Retina (tissue), 1 donor: ENCODE measurements around the gene NTSR1.
A peak's percentile ranks its signal among the peaks of the same experiment; 100 is the strongest.

Experiments used
- DNase-seq: peaks from one replicate; pipeline ENCODE4 v3.0.0-alpha.2; 2016

The NTSR1 gene

DNA sequence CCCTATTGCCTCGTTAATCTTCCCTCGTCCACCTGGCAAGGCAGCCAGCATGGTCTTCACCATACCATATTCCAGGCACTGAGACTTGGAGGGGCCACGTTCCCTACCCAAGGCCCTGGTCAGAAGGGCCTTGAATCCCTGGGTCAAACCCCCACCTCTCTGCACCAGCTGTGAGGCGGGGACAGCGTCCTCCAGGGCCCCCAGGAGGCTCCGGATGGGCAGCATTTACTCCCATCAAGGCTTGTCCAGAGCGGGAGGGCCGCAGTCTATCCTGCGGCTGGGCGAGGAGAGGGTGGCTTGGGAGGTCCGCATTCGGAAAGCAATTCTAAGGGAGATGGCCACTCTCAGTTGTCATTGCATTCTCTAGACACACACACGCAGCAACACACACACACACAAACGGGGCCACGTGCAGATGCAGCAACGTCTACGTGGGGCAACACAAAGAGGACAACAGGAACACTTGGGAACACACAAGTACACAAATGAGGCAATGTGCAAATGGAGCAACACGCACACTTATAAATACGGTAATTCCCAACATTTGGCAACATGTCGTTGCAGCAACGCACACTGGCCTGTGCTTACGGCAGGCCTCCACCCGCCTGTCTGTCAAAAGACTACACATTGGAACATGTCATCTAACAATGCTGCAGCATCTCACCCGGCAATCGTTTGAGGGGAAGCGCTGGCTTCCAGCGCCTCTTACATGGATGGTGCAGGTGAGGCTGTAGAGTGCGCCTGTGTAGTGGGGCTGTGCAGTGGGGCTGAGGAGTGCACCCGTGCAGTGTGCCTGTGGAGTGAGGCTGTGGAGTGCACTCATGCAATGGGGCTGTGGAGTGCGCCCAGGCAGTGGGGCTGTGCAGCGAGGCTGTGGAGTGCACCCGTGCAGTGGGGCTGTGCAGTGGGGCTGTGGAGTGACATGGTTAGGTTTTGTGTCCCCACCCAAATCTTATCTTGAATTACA lies 12.9 kb upstream of the NTSR1 start:
- no peak for DNase-seq

DNA sequence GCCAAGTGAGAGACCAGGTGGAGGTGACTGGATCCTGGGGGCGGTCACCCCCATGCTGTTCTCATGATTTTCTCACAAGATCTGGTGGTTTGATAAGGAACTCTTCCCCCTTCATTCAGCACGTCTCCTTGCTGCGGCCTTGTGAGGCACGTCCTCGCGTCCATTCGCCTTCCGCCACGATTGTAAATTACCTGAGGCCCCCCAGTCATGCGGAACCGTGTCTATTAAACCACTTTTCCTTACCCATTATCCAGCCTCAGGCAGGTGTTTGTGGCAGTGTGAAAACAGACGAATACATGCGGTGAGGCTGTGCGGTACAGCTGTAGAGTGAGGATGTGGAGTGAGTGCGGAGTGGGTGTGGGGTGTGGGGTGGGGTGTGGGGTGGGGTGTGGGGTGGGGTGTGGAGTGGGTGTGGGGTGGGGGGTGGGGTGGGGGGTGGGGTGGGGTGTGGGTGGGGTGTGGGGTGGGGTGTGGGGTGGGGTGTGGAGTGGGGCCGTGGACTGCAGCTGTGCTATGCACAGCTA lies 12.1 kb upstream of the NTSR1 start:
- DNase-seq: no peak

DNA sequence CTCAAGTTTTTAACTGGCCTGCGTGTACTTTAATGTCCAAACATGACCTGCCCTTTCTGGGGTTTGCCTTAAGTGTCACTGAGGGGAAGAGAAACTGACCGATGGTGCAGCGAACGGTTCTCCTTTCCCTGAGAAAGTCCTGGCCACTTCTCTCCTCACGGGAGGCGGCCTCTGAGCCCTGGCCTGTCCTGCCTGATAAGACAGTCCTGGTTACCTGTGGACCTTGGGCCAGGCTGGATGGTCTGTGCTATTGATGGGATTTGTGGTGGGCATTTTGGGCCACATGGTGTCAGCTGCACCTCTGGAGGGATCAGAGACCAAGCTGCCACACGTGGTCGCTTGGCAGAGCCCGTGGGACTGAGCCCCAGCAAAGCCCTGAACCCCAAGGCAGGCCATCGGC lies 11.6 kb upstream of the NTSR1 start:
- no peak for DNase-seq

DNA sequence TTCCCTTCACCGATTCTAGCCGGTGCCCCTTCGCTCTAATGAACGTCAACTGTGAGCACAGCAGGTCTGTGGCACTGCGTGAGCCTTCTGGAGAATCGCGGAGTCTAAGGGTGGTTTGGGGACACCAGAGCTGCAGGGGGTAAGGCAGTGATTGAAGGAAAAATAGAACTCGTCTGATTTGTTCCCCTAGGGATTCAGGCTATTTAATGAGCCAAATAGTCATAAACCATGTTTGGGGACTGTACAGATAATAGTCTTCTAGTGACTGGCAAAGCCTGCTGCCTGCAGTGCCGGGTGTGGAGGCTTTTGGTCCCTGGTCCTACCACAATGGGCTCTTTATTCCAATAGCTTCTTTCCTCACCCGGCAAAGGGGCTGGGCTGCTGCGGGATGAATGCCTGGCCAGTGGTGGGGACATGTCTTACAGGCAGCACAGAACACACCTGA lies 11.1 kb upstream of the NTSR1 start:
- DNase-seq: peak; percentile 69

DNA sequence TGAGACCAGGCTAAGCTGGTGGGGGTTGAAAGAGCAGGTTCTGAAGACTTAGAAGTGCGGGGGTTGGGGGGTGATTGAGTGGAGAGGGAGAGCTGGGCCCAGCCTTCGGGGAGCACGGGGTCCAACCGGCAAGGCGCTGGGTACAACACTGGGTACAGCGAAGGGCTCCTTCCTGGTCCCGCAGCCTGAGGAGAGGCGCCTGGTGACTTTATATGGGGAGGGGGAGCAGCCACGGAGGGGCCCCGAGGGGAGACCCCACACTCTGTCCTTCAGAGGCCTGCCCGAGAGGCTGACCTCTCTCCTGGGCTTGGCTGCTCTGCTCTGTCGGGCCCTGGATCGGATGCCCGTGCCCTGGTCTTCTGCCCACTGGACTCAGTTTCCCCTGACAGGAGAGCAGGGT lies 10.4 kb upstream of the NTSR1 start:
- DNase-seq: no peak

DNA sequence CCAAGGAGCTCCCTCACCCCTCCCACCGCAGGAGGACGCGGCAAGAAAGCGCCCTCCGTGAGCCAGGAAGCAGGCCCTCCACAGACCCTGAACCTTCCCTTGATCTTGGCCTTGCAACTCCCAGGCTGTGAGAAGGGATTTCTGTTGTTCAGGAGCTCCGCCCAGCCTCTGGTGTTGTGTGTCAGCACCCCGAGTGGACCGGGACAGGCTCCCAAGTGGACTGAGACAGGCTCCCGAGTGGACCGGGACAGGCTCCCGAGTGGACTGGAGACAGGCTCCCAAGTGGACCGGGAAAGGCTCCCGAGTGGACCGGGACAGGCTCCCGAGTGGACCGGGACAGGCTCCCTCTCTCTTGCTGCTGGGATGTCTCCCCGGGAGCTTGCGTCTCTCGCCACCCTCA lies 9.3 kb upstream of the NTSR1 start:
- peak; percentile 2 for DNase-seq

DNA sequence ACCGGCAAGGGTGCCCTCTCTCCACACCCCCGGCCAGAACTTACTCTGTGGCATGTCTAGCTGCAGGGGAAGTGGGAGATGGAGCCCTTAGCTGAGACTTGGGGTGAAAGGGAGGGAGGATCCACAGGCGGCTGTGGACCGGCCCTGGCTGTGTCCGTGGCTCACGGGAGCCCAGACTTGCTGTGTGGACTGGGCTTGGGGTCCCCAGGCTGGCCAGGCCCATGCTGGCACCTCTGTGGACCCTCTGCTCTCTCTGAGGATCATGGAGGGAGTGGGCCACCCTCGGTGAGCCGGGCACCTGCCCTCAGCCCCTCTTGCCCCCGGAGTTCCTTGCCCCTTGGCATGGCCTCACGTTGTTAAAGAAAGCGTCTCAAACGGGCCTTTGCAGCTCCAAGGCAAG lies 8.9 kb upstream of the NTSR1 start:
- peak; percentile 6 for DNase-seq

DNA sequence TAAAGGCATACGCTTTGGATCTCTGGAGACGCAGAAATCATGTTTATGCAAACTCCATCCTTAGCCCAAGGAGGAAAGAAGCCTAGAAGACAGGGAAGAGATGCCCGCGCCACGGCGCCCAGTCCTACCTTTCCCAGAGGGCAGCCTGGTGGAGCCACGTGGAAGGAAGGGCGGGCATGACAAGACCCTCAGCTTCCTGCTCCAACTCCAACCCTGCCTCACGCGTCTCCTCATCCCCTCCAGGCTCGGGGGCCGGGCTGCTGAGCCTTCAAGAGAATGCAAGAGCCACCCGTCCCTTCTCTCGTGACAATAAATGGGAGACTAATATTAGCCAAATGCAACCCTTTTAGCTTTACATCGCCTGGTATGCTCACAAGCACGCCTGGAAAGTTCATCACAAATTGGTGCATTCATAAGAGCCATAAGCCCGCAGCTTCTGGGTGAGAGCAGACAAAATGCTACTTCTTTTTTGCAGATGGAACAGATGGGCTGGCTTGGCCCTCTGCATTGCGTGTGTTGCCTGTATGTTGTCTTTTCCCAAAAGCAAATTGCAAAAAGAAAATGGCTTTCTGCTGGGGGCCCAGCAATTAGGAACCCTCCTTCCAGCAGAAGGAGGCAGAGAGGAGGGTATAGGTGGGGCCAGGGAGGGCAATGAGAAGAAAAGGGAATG lies 8.2 kb upstream of the NTSR1 start:
- peak; percentile 6 for DNase-seq

DNA sequence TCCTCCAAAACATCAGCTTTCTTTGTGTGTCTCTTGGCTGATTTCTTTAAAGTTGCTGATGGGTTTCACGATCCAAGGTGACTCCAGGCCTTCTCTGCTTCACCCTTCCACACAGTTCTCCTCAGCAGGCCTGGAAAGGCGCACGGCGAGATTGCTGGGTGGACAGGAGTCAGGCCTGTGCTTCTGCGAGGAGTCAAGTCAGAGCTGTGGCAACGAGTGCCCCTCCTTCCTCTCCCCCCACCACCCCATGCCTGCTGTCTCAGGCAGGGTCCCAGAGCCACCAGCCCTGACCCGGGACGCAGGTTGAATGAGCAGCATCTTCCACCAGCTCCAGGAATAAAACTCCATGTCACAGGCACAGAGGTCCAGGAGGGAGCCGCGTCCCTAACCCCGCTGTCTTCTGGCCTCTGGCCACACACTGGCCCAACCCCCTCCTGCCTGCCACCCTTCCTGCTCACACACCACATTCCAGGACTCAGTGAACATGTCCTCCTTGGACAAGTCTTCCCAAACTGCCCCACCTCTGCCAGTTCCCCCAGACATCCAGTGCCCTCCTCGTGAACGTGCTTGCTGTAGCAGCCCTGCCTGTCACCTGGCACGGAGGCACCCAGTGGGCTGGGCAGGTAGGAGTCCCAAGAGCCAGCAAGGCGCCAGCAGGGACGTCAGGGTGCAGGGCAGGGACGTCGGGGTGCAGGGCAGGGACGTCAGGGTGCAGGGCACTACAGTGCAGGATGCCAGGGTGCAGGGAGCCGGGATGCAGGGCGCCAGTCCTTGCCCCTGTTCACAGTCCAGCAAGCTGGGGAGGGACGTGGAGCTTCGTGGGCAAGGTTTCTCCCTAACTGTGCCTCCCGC lies 7.2 kb upstream of the NTSR1 start:
- peak; percentile 16 for DNase-seq

DNA sequence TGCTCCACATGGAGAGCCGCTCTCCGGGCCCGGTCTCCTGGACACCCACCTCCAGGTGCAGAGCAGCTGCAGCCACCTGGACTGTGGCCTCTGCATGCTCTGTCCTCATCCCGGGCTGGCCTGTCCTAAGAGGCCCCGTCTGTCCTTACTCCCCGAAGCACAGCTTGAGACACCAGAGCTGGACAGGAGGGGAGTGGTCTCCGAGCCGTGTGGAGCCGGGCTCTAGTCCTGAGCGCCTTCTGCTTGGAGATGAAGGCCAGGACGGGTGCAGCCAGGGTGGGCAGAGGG lies 6.7 kb upstream of the NTSR1 start:
- DNase-seq: peak; percentile 8

DNA sequence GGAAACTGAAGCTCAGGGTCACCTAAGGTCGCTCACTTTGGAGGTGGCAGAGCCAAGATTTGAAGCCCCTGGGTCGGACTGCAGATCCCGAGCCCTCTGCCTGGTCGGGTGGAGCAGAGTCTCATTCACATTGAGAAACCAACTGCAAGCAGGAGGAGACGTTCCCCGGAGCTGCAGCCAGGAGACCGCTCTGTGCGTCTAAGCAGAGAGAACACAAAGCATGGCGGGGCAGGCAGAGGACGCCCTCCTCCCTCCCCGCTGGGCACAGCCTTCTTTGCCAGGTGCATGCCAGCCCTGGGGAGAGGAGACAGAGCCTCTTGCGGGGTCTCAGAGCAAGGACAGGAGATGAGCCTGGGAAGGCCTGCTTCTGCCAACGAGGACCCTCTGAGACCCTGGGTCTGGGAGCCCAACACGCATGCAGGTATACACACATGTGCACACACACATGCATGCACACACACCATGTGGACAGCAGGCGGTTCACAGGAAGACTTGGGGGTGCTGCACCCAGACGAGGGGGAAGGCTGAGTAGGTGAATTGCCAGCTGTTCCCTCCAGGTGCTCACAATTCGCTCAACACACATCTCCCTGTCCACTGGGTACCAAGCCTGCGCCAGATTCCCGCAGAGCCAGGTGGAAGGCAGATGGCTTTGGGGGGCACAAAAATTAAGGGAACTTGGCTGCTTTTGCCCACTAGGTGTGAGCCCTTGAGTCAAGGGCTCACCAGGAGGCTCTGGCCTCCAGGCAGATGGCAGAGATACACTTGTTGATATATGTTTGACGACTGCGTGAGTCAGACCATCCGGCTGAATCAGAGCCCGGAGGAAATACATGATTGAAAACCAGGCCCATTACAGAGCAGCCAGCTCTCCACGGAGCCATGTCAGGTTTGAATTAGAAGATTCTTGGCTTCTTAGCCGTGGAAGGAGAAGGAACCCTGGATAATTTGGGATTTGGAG lies 5.5 kb upstream of the NTSR1 start:
- DNase-seq: peak; percentile 16

DNA sequence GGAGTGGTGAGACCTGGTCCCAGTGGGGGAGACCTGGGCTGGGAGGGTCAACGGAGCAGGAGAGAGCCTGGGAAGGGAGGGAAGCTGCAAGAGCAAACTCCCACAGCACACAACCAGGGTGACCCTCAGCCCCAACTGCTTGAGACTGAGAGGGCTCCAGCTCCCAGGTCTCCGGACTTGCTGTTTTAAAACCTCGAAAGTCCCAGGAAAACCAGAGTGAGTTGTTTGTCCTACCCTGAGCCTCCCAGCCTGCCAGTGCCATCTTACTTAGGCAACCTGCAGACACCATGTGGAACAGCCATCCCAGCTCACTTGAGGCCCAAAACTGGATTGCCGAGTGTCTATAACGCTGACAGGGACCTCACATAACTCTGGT lies 4.8 kb upstream of the NTSR1 start:
- DNase-seq: no peak

DNA sequence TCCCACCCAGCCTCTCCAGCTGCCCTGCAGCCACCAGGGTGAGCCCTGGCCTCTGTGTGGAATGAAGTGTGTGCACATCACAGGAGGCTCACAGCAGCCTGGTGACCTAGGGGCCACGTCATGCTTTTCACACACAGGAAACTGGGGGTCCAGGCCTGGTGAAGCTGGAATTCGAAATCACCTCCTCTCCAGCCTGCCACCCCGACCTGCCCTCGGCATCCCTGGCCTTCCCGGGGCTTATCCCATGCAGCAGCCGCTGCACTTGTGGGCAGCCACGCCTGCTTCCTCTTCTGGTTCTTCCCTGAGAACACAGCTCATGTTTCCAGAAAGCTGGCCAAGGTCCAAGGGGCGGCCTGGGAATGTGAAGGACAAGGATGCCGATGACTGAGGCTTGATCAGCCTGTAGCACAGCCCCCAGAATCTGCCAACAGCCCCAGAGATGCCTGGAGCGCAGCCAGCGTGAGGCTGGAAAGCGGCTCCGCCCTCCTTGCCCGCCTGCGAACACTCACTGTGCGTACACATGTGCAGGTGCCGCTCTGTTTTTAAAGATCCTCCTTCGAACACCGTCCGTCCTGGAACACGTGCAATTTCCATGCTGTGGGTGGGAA lies 4.2 kb upstream of the NTSR1 start:
- no peak for DNase-seq

DNA sequence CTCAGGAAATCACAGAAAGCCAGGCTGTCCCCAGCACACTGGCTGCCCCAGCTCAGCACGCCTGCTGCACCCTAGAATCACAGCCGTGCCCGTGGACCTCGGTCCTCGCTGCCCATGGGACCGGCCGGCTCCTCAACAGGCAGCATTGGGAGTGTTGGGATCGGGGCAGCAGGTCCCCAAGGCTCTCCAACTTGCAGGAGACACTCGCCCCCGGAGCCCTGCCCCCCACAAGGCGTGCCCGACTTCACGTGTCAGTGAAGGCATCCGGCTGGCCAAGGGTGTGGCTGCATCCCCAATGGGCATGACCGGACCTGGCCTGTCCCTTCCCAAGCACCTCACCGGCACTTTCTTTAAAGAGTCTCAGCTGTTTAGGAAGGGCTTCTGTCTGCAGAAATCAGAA lies 3.0 kb upstream of the NTSR1 start:
- DNase-seq: peak; percentile 2

DNA sequence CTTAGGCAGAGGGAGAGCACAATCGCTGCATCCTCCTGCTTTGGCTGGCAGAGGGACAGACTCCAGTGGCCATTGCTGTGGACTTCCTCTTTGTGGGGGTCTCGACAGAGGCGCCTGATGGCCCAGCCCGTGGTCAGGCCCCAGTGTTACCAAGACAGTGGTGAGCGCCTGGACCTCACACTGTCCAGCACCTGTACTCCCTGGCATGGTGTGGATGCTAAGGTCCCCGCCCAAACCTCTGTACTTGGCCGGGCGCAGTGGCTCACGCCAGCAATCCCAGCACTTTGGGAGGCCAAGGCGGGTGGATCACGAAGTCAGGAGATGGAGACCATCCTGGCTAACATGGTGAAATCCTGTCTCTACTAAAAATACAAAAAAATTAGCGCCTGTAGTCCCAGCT lies 2.3 kb upstream of the NTSR1 start:
- no peak for DNase-seq

DNA sequence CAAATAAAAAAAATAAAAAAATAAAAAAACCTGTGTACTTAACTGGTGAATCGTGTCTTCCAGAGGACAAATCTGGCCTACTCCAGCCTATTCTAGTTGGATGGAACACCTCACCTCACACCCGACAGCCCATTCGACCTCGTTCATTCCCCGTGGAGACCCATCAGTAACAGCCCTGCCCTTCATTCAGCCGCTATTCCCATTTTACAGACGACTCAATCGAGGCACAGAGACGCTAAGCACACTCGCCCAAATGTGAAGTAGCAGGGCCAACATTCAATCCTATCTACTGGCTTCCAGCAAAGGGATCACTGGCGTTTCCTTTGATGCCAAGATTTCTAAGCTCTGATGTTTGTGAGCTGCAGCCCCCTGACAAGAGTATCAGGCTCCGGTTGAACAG lies 1.8 kb upstream of the NTSR1 start:
- no peak for DNase-seq

DNA sequence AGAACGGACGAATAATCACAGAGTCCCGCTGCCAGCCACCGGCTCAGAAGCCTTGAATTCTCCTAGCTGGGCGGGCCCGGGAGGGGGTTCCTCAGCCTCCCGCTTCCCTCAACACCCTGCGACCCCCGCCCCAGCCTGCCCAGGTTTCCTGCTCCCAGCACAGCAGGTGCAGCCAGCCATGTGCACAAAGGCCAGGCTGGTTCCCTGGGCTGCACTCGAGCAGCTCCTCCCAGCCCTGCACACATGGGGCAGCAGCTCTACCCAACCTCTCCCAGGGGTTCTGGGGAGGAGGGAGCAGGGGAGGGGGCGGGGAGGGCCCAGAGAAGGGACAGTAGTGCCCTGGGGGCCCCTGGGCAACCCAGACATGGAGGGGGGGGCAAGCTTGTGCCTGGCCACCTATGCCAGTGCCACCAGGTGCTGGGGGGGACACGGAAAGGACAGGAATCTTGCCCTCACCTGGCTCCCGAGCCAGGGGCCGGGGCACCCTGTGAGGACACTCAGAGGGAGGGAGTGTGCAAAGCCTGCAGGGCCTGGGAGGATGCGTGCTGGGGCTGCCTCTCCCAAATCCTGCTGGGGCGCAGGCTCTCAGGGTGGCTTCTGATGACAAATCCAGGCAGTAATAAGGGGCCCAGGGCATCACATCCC lies 1.2 kb upstream of the NTSR1 start:
- peak; percentile 33 for DNase-seq

DNA sequence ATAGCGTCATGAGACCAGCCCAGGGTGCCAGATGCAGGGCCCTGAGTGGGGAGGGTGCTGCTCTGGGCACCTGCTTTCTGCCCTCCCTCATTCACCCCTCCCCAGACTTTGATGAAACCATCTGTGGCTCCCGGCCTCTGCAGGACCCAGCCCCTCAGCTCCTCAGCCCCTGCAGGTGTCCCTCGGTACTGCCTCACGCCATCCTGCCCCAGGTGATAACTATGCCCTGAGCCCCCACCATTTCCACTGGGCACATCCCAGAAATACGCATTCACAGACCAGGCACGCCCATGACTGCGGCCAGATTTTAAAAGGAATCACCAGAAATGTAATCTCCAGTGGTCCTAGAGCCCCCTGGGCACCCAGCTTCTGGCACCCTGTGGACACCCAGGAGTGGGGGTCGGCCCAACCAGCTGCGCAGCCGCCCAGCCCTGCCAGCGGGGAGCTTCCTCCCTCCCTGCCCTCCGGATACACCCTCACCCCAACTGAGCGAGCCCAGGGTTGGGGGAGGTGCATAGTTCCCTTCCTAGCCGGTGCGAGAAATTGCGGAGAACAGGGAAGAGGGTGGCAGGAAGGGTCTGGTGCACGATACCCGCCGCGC lies 615 bp upstream of the NTSR1 start:
- DNase-seq: peak; percentile 65

DNA sequence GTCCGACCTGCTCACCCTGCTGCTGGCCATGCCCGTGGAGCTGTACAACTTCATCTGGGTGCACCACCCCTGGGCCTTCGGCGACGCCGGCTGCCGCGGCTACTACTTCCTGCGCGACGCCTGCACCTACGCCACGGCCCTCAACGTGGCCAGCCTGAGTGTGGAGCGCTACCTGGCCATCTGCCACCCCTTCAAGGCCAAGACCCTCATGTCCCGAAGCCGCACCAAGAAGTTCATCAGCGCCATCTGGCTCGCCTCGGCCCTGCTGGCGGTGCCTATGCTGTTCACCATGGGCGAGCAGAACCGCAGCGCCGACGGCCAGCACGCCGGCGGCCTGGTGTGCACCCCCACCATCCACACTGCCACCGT lies 885 bp downstream of the NTSR1 start:
- DNase-seq: no peak

DNA sequence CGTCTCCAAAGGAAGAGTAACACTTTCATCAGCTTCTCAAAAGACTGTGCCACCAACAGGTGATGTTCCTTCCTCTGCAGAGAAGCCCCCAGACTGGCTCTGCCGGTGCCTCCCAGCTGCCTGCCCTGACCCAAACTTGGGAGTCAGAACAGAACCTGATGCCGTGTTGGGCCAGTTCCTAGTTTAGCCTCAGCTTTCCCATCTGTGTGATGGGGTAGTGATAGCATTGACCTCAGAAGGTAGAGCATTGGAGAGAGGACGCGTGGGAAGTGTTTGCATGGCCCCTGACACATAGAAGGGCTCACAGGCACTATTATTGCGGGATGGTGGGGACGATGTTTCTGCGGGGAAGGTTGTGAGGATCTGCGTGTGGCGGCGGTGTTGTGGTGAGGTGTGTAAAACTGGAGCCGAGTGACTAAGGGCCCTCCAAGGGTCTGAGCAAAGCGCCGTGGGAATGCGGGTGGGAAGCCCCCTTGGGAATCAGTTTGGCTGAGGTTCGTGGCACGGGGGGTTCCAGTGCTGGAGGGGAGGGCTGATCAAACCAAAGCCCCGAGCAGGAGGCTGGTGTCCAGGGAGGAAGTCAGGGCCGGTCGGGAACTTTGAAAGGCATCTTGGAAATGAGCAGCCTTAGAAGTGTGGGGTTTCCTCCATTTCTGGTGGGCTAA lies 1.7 kb downstream of the NTSR1 start:
- DNase-seq: no peak
